HEK293T (cell line): ENCODE measurements around the gene SLC22A1.
"Not testable (repeated sequence)": the region's sequence is repeated elsewhere in the genome, so short reads cannot be mapped to it uniquely, and the experiment has no call there.

Experiments
- CTCF ChIA-PET: fragments of 350-600 bp; formaldehyde crosslinking; extraction: SDS; loops from one replicate; lab custom pipeline; 2021; ENCODE audit warnings: antibody characterized with exemption, inconsistent platforms; lab: Yijun Ruan, JAX
- POLR2A ChIA-PET: fragments of 350-600 bp; formaldehyde crosslinking; extraction: SDS; loops from one replicate; lab custom pipeline; 2020; ENCODE audit warnings: antibody characterized with exemption, inconsistent platforms; lab: Yijun Ruan, JAX
- DNase-seq: peaks from one replicate; pipeline ENCODE4 v3.0.0; 2012; ENCODE audit warnings: mixed read lengths; ENCODE audit errors: extremely low spot score
- ARNT ChIP-seq: fragments of 450-650 bp; IDR thresholded peaks from 2 replicates; pipeline ENCODE4 v1.6.1; 2017; ENCODE audit warnings: mild to moderate bottlenecking
- BHLHE40 ChIP-seq: fragments of 450-650 bp; IDR thresholded peaks from 2 replicates; pipeline ENCODE4 v1.6.1; 2016; ENCODE audit warnings: mild to moderate bottlenecking, moderate library complexity, borderline replicate concordance
- CTBP1 ChIP-seq: fragments of 450-650 bp; IDR thresholded peaks from 2 replicates; pipeline ENCODE4 v1.6.1; 2016; ENCODE audit warnings: borderline replicate concordance
- ELF4 ChIP-seq: fragments of 450-650 bp; IDR thresholded peaks from 2 replicates; pipeline ENCODE4 v1.6.1; 2017; ENCODE audit warnings: antibody characterized with exemption
- FOXA1 ChIP-seq: fragments of 450-650 bp; IDR thresholded peaks from 2 replicates; pipeline ENCODE4 v1.6.1; 2016; ENCODE audit warnings: mild to moderate bottlenecking
- FOXK2 ChIP-seq: fragments of 450-650 bp; IDR thresholded peaks from 2 replicates; pipeline ENCODE4 v1.6.1; 2016; ENCODE audit warnings: mild to moderate bottlenecking
- FOXM1 ChIP-seq: fragments of 450-650 bp; IDR thresholded peaks from 2 replicates; pipeline ENCODE4 v1.6.1; 2017; ENCODE audit warnings: mild to moderate bottlenecking, borderline replicate concordance
- HDGF ChIP-seq: fragments of 450-650 bp; IDR thresholded peaks from 2 replicates; pipeline ENCODE4 v1.6.1; 2017; ENCODE audit warnings: antibody characterized with exemption, borderline replicate concordance
- L3MBTL2 ChIP-seq: fragments of 450-650 bp; conservative IDR thresholded peaks from 2 replicates; pipeline ENCODE4 v1.6.1; 2016; ENCODE audit warnings: mild to moderate bottlenecking
- LEF1 ChIP-seq: fragments of 450-650 bp; IDR thresholded peaks from 2 replicates; pipeline ENCODE4 v1.6.1; 2017; ENCODE audit warnings: mild to moderate bottlenecking, borderline replicate concordance
- NFRKB ChIP-seq: fragments of 450-650 bp; IDR thresholded peaks from 2 replicates; pipeline ENCODE4 v1.6.1; 2016; ENCODE audit warnings: mild to moderate bottlenecking, moderate library complexity
- PKNOX1 ChIP-seq: fragments of 450-650 bp; IDR thresholded peaks from 2 replicates; pipeline ENCODE4 v1.6.1; 2016
- SP1 ChIP-seq: fragments of 450-650 bp; IDR thresholded peaks from 2 replicates; pipeline ENCODE4 v1.6.1; 2017
- SUZ12 ChIP-seq: fragments of 450-650 bp; IDR thresholded peaks from 2 replicates; pipeline ENCODE4 v1.6.1; 2016; ENCODE audit warnings: mild to moderate bottlenecking
- TARDBP ChIP-seq: fragments of 450-650 bp; IDR thresholded peaks from 2 replicates; pipeline ENCODE4 v1.6.1; 2016
- ZNF384 ChIP-seq: fragments of 450-650 bp; IDR thresholded peaks from 2 replicates; pipeline ENCODE4 v1.6.1; 2016

The SLC22A1 gene

GRCh38 chr6:160156842-160157241 is 35.2 kb downstream of the SLC22A1 start:
- DNase-seq, result no peak
- CTCF ChIA-PET, result no interaction called here
- TF ChIP-seq HDGF (no peak), LEF1 (no peak), BHLHE40 (no peak), FOXA1 (no peak), NFRKB (no peak), L3MBTL2 (no peak), CTBP1 (no peak), ARNT (no peak), ELF4 (no peak), PKNOX1 (no peak), FOXK2 (no peak), FOXM1 (no peak), TARDBP (no peak), SP1 (no peak), SUZ12 (no peak), ZNF384 (no peak)
- POLR2A ChIA-PET, result no interaction called here

GRCh38 chr6:160160450-160160849 is 38.8 kb downstream of the SLC22A1 start:
- CTCF ChIA-PET, result no interaction called here
- no peak for TF ChIP-seq SUZ12
- no peak for TF ChIP-seq LEF1
- no peak for TF ChIP-seq CTBP1
- TF ChIP-seq ARNT, result no peak
- TF ChIP-seq FOXA1, result no peak
- TF ChIP-seq NFRKB, result no peak
- POLR2A ChIA-PET, result no interaction called here
- no peak for DNase-seq

- TF ChIP-seq FOXK2, result no peak
- ChIA-PET CTCF (no interaction called here), POLR2A (no interaction called here)
- DNase-seq, result no peak
Observed at GRCh38 chr6:160160929-160161646, 39.5 kb downstream of the SLC22A1 start.

- ChIA-PET CTCF (no interaction called here), POLR2A (no interaction called here)
- DNase-seq, result no peak
- TF ChIP-seq SUZ12, result no peak
- TF ChIP-seq FOXA1, result no peak
Observed at GRCh38 chr6:160161647-160161986, 40.0 kb downstream of the SLC22A1 start.

- ChIA-PET POLR2A (no interaction called here), CTCF (no interaction called here)
- TF ChIP-seq CTBP1 (no peak), SUZ12 (no peak), TARDBP (no peak), FOXK2 (no peak), FOXA1 (no peak), L3MBTL2 (no peak), HDGF (no peak), SP1 (no peak), FOXM1 (no peak), NFRKB (no peak), PKNOX1 (no peak), LEF1 (no peak), ZNF384 (no peak), BHLHE40 (no peak), ARNT (no peak), ELF4 (no peak)
Observed at GRCh38 chr6:160162030-160162566, 40.5 kb downstream of the SLC22A1 start.

GRCh38 chr6:160163425-160163824 is 41.8 kb downstream of the SLC22A1 start:
- TF ChIP-seq HDGF (no peak), FOXA1 (no peak), TARDBP (no peak), BHLHE40 (no peak), SUZ12 (no peak), PKNOX1 (no peak), L3MBTL2 (no peak), ARNT (no peak), FOXM1 (no peak), ZNF384 (no peak), FOXK2 (no peak), NFRKB (no peak), ELF4 (no peak), CTBP1 (no peak)
- ChIA-PET CTCF (no interaction called here), POLR2A (no interaction called here)
- DNase-seq, result no peak

More at GRCh38 chr6:160162030-160162566, 40.5 kb downstream of the SLC22A1 start:
- no peak for DNase-seq

- DNase-seq, result no peak
- TF ChIP-seq CTBP1 (no peak), LEF1 (no peak), FOXM1 (no peak), BHLHE40 (no peak), FOXK2 (no peak), PKNOX1 (no peak), HDGF (no peak)
- CTCF ChIA-PET, result no interaction called here
- POLR2A ChIA-PET, result no interaction called here
Observed at GRCh38 chr6:160163912-160164311, 42.3 kb downstream of the SLC22A1 start.

GRCh38 chr6:160165928-160166327 is 44.3 kb downstream of the SLC22A1 start:
- CTCF ChIA-PET, DNase-seq, POLR2A ChIA-PET: not testable (repeated sequence)
